Natural killer cell (primary cell): Measurements from ENCODE around the gene CD163. TPM values are rescaled to one million over a fixed set of nuclear protein-coding genes. Genes with fewer than 3 reads are reported as not detected.
A peak's percentile ranks its signal among the peaks of the same experiment; 100 is the strongest.
"Not testable (repeated sequence)": the region's sequence is repeated elsewhere in the genome, so short reads cannot be mapped to it uniquely, and the experiment has no call there.

ENCODE experiments used
- ATAC-seq, 3 donors: fragments of 150-1000 bp in 2 of 3; fragments of 200-7000 bp in 1 of 3; cut with Tn5 transposase; 1 replicate in 1 of 3; 2 replicates in 2 of 3; pipeline ENCODE4 v1.10.0; 2021; ENCODE audit warnings: mild to moderate bottlenecking in 2 of 3, moderate library complexity in 2 of 3
- DNase-seq, 2 donors: peaks; one replicate each; pipeline versions ENCODE4 v3.0.0 to v3.0.0-alpha.2; 2013 to 2021; ENCODE audit warnings: mixed read lengths in 1 of 2
- H3K27ac ChIP-seq: one replicate; pipeline ENCODE4 v1.5.1; 2013; ENCODE audit warnings: mild to moderate bottlenecking, low read length
- H3K27me3 ChIP-seq: one replicate; pipeline ENCODE4 v1.6.1; 2013; ENCODE audit warnings: low read length; ENCODE audit not compliant: control insufficient read depth, insufficient read depth
- H3K36me3 ChIP-seq: one replicate; pipeline ENCODE4 v1.6.1; 2013; ENCODE audit warnings: low read length; ENCODE audit not compliant: control insufficient read depth, insufficient read depth
- H3K4me1 ChIP-seq: one replicate; pipeline ENCODE4 v1.6.1; 2013; ENCODE audit warnings: low read length; ENCODE audit not compliant: control insufficient read depth, insufficient read depth
- H3K4me3 ChIP-seq: one replicate; pipeline ENCODE4 v1.5.1; 2013; ENCODE audit warnings: low read length
- H3K9me3 ChIP-seq: one replicate; pipeline ENCODE4 v1.6.1; 2013; ENCODE audit warnings: low read length; ENCODE audit not compliant: control insufficient read depth, insufficient read depth
- H3K27ac Mint-ChIP-seq, 2 donors: one replicate each; pipeline ENCODE4 v1.8.0; 2022; ENCODE audit warnings: mild to moderate bottlenecking in 2 of 2, mixed read lengths in 2 of 2, moderate library complexity in 1 of 2
- H3K27me3 Mint-ChIP-seq, 2 donors: one replicate each; pipeline ENCODE4 v1.8.0; 2022; ENCODE audit warnings: low read depth in 2 of 2, mixed read lengths in 2 of 2
- H3K36me3 Mint-ChIP-seq: one replicate; pipeline ENCODE4 v1.8.0; 2022; ENCODE audit warnings: mixed read lengths
- H3K4me1 Mint-ChIP-seq, 2 donors: one replicate each; pipeline ENCODE4 v1.8.0; 2022; ENCODE audit warnings: mixed read lengths in 2 of 2
- H3K4me3 Mint-ChIP-seq: one replicate; pipeline ENCODE4 v1.8.0; 2022; ENCODE audit warnings: mild to moderate bottlenecking, moderate library complexity, mixed read lengths
- H3K9me3 Mint-ChIP-seq, 2 donors: one replicate each; pipeline ENCODE4 v1.8.0; 2022; ENCODE audit warnings: mixed read lengths in 2 of 2
- CTCF ChIP-seq: fragments of 200-600 bp; IDR thresholded peaks from one replicate; pipeline ENCODE4 v1.8.0; 2022; ENCODE audit warnings: antibody characterized with exemption
- WGBS: methylation state at CpG from one replicate; pipeline ENCODE4 v1.1.7; 2013; ENCODE audit warnings: missing lambda C conversion rate; ENCODE audit not compliant: insufficient coverage; 5-methylcytosine and 5-hydroxymethylcytosine counted together
- intact Hi-C: fragments of 100-400 bp; cut with micrococcal nuclease; formaldehyde crosslinking; loops from one replicate; pipeline ENCODE4 v1.14.2; 2022
- total RNA-seq, 4 donors: library from RNA; stranded (reverse); fragments of 120-200 nt in 1 of 4; gene quantifications; one replicate each; pipeline versions ENCODE4 v1.2.3 to v1.2.4, GENCODE V29; 2013 to 2022

The CD163 gene
- total RNA-seq, 3 donors from 2014 or later (not counting 1 experiment from before 2014, with no cell fraction given): 0.45 to 2.9 (median 2.1) TPM

- TF ChIP-seq CTCF: no peak
- H3K9me3 Mint-ChIP-seq: no peaks in the 10 kb centered on the region
- H3K9me3 ChIP-seq: no peaks in the 10 kb centered on the region
- peaks cover 16% of the 10 kb centered on the region for H3K27me3 ChIP-seq
- DNase-seq: no peak
- no peak overlapping the region for H3K27ac Mint-ChIP-seq
- intact Hi-C loops: no loop called here
- H3K4me1 Mint-ChIP-seq: peaks cover 4 to 6% of the 10 kb centered on the region in 2 donors
- H3K4me1 ChIP-seq: peaks cover 4% of the 10 kb centered on the region
- WGBS: 100% methylated on average over 1 of the region's 1 CpG
- H3K27me3 Mint-ChIP-seq: peaks cover 21 to 48% of the 10 kb centered on the region in 2 donors
- H3K36me3 Mint-ChIP-seq: no peaks in the 10 kb centered on the region
- no peak overlapping the region for H3K27ac ChIP-seq
- ATAC-seq: no peak
- peak overlapping the region; percentile 55 for H3K4me3 Mint-ChIP-seq
- no peaks in the 10 kb centered on the region for H3K36me3 ChIP-seq
- no peak overlapping the region for H3K4me3 ChIP-seq
Measured at GRCh38 chr12:7441216-7441615, 62.4 kb downstream of the CD163 start.

DNA sequence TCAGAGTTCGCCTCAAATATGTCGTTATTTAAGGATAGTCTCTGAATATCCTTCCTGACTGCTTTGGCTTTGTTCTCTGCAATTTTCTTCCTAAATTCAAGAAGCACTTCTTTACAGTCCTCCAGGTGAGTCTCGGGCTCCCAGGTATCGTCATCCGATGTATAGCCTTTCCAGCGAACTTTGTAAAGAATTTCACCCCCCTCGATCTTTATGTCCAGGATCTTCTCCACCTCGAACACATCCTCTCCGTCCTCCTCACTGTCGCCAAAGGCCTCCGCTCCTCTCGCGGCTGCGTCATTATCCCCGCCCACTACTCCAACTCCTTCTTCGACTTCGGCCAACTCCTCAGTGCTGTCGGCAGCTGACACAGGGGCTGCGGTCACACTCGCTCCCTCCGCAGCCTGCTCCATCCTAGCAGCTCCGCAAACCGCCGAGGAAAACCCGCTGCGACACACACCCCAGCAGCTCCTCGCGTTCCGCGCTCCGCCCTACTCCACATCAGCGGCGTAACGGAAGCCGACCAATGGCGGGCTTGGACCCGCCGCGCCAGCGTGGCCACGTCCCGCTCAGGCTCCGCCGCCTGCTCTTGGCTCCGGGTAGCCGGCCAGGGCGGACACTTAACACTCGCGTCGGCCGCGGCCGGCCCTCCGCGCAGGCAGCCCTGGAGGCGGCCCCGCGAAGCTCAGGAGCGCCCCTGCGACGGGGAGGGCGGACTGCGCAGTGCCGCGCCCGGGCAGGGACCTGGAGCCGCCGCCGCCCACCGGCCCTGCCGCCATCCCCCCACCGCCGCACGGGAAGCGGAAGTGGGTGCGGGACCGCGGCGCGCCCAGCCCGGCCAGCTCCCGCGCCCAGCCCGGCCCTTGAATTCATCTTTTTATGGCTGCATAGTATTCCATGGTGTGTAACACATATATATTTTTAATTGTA lies 63.7 kb downstream of the CD163 start:
- H3K27ac Mint-ChIP-seq: no peak overlapping the region
- H3K36me3 Mint-ChIP-seq: no peaks in the 10 kb centered on the region
- ATAC-seq (peak; percentile 72 to 85 (median 80)), DNase-seq (peak in 1 of 2 donors; percentile 35)
- intact Hi-C loops: no loop called here
- Histone ChIP-seq H3K36me3 (no peaks in the 10 kb centered on the region), H3K9me3 (no peaks in the 10 kb centered on the region), H3K4me1 (peaks cover 4% of the 10 kb centered on the region), H3K27ac (peak overlapping the region; percentile 14), H3K27me3 (peaks cover 16% of the 10 kb centered on the region), H3K4me3 (peak overlapping the region; percentile 27)
- peaks cover 4 to 6% of the 10 kb centered on the region in 2 donors for H3K4me1 Mint-ChIP-seq
- peaks cover 21 to 48% of the 10 kb centered on the region in 2 donors for H3K27me3 Mint-ChIP-seq
- peak overlapping the region; percentile 74 for H3K4me3 Mint-ChIP-seq
- no peaks in the 10 kb centered on the region for H3K9me3 Mint-ChIP-seq
- 27% methylated on average over 77 of the region's 84 CpGs for WGBS
- TF ChIP-seq CTCF: no peak

DNA sequence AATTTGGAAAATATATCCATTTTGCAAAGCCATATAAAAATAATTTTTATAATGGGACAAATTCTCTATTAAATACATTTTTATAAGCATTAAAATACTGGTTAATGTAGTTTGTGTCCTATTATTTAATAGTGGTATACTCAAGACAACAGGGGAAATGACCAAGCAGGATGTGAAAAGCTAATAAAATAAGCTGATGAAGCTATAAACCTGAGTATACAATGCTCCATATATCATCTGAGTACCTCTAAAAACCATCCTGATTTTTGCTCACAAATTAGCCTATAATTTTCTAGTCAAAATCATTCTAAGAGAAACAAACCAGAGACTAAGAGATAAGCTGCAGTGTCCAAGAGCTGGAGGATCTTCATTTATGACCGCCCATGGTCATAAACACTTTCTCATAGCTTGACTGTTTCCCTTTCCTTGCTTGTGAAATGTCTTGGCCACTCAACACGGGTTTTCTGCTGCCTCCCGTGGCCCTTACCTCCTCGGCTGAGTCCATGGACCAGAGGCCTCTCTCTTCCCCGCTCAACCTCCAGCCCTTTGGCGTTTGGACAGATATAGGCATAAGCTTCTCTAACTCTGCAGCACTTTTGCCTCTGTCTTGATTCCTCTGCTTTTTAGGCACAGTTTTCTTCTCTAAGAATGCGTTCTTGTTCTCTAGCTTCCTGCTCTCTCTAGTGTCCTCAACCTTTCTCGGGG lies 65.1 kb downstream of the CD163 start:
- intact Hi-C loops, H3K4me1 ChIP-seq, H3K36me3 Mint-ChIP-seq, H3K4me3 Mint-ChIP-seq, ATAC-seq, H3K27ac Mint-ChIP-seq, H3K4me3 ChIP-seq, H3K4me1 Mint-ChIP-seq, H3K36me3 ChIP-seq, H3K9me3 ChIP-seq, H3K27ac ChIP-seq, H3K9me3 Mint-ChIP-seq: not testable (repeated sequence)
- peaks cover 21 to 42% of the 10 kb centered on the region in 2 donors for H3K27me3 Mint-ChIP-seq
- DNase-seq: peak in 1 of 2 donors; percentile 3
- WGBS: 84% methylated on average over 8 of the region's 8 CpGs
- H3K27me3 ChIP-seq: peaks cover 16% of the 10 kb centered on the region

DNA sequence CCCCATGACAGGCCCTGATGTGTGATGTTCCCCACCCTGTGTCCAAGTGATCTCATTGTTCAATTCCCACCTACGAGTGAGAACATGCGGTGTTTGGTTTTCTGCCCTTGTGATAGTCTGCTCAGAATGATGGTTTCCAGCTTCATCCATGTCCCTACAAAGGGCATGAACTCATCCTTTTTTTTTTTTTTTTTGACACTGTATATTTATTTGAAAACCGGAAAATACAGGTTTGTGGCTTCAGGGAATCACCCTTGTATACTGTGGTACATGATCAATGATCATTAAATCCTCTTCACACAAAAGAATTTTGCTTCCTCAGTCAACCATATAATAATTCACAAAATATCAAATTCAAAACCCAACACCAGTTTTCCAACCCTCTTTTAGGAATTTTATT lies 66.1 kb downstream of the CD163 start:
- H3K9me3 ChIP-seq, intact Hi-C loops, H3K36me3 Mint-ChIP-seq, H3K27ac ChIP-seq, ATAC-seq, H3K36me3 ChIP-seq, H3K4me3 ChIP-seq, H3K4me3 Mint-ChIP-seq, DNase-seq, H3K4me1 Mint-ChIP-seq, H3K4me1 ChIP-seq, H3K9me3 Mint-ChIP-seq, H3K27ac Mint-ChIP-seq: not testable (repeated sequence)
- peaks cover 19 to 34% of the 10 kb centered on the region in 2 donors for H3K27me3 Mint-ChIP-seq
- H3K27me3 ChIP-seq: peaks cover 12% of the 10 kb centered on the region
- 89% methylated on average over 3 of the region's 3 CpGs for WGBS
